Osteocyte (in vitro differentiated cells): ENCODE data around the gene NOP14. TPM values are rescaled to one million over a fixed set of nuclear protein-coding genes. Genes with fewer than 3 reads are reported as not detected.
A peak's percentile ranks its signal among the peaks of the same experiment; 100 is the strongest.

Experiments used
- DNase-seq: peaks from one replicate; pipeline ENCODE4 v3.0.0; 2021; ENCODE audit warnings: mixed read lengths; ENCODE audit not compliant: unreplicated experiment; ENCODE audit errors: extremely low spot score
- H3K27ac Mint-ChIP-seq: one replicate; pipeline ENCODE4 v1.8.0; 2021; ENCODE audit warnings: mild to moderate bottlenecking, mixed read lengths; ENCODE audit not compliant: unreplicated experiment
- H3K27me3 Mint-ChIP-seq: one replicate; pipeline ENCODE4 v1.8.0; 2021; ENCODE audit warnings: mixed read lengths; ENCODE audit not compliant: unreplicated experiment
- H3K36me3 Mint-ChIP-seq: one replicate; pipeline ENCODE4 v1.8.0; 2021; ENCODE audit warnings: mixed read lengths; ENCODE audit not compliant: unreplicated experiment
- H3K4me1 Mint-ChIP-seq: one replicate; pipeline ENCODE4 v1.8.0; 2021; ENCODE audit warnings: mixed read lengths; ENCODE audit not compliant: unreplicated experiment
- H3K4me3 Mint-ChIP-seq: one replicate; pipeline ENCODE4 v1.8.0; 2021; ENCODE audit warnings: mild to moderate bottlenecking, moderate library complexity, mixed read lengths; ENCODE audit not compliant: unreplicated experiment
- H3K9me3 Mint-ChIP-seq: one replicate; pipeline ENCODE4 v1.8.0; 2021; ENCODE audit warnings: mixed read lengths; ENCODE audit not compliant: unreplicated experiment
- total RNA-seq: library from RNA; stranded (reverse); gene quantifications from 2 replicates; pipeline ENCODE4 v1.2.1, GENCODE V29; 2021
- TF ChIP-seq, protein P1 (sequence below): fragments of 200-600 bp; sonication (generic); IDR thresholded peaks from 2 replicates; pipeline ENCODE4 v1.5.0; 2021; ENCODE audit warnings: antibody characterized with exemption, mild to moderate bottlenecking, moderate library complexity

The NOP14 gene
- total RNA-seq, 1 donor from 2014 or later = 29.6 TPM

DNA sequence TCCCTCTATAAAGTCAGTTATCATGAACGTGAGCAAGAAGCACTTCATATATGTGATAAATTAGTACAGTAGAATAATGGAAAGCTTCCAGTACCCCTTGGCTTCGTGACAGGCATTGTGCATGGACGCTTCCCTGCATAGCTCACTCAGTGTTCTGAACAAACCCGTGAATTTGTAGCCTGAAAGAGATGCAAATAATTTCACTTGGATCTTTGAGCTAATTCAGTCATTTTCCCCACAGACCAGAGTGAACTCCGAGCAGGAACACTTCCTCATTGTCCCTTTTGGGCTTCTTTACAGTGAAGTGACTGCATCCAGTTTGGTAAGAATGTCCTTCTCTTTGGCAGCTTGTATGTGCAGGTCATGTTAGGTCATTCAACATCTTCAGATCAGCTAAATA lies 69.4 kb downstream of the NOP14 start:
- no peaks in the 10 kb centered on the region for H3K27me3 Mint-ChIP-seq
- H3K27ac Mint-ChIP-seq = no peak overlapping the region
- no peaks in the 10 kb centered on the region for H3K9me3 Mint-ChIP-seq
- H3K4me3 Mint-ChIP-seq = no peak overlapping the region
- peaks cover 5% of the 10 kb centered on the region for H3K4me1 Mint-ChIP-seq
- no peak for DNase-seq
- TF ChIP-seq, protein P1, sequence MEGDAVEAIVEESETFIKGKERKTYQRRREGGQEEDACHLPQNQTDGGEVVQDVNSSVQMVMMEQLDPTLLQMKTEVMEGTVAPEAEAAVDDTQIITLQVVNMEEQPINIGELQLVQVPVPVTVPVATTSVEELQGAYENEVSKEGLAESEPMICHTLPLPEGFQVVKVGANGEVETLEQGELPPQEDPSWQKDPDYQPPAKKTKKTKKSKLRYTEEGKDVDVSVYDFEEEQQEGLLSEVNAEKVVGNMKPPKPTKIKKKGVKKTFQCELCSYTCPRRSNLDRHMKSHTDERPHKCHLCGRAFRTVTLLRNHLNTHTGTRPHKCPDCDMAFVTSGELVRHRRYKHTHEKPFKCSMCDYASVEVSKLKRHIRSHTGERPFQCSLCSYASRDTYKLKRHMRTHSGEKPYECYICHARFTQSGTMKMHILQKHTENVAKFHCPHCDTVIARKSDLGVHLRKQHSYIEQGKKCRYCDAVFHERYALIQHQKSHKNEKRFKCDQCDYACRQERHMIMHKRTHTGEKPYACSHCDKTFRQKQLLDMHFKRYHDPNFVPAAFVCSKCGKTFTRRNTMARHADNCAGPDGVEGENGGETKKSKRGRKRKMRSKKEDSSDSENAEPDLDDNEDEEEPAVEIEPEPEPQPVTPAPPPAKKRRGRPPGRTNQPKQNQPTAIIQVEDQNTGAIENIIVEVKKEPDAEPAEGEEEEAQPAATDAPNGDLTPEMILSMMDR = no peak
- peaks cover 30% of the 10 kb centered on the region for H3K36me3 Mint-ChIP-seq

DNA sequence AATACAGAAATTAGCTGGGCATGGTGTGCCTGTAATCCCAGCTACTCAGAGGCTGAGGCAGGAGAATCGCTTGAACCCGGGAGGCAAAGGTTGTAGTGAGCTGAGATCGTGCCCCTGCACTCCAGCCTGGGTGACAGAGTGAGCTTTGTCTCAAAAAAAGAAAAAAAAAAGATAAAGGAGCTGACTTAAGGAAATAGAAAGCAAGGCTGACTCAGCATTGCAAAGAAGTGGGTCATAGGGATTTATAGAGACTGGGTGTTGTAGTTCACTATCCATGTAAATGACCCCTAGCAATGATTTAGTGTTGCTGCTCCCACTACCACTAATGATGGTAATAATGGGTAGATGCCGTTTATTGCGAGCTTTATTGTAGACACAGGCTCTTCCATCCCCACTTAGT lies 71.9 kb downstream of the NOP14 start:
- Mint-ChIP-seq H3K4me3 (no peak overlapping the region), H3K4me1 (peaks cover 2% of the 10 kb centered on the region), H3K27ac (peak overlapping the region; percentile 38), H3K9me3 (no peaks in the 10 kb centered on the region), H3K27me3 (no peaks in the 10 kb centered on the region), H3K36me3 (peaks cover 25% of the 10 kb centered on the region)
- TF ChIP-seq, protein P1 = no peak
- DNase-seq = no peak

DNA sequence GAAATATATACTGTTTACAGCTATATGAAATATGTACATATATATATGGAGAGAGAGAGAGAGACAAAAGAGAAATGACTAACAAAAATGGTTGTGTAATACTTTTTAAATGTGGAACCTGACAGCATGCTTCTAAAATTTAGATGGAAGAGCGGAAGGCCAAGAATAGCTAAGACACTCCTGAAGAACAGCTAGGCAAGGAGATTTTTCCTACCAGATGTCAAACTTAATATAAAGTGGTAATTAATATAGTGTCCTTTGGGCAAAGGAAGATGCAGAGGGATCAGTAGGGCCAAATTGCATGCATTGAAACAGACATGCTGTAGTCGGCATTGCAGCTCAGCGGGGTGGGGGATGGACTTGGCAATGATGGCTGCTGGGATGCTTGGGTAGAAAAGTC lies 74.3 kb downstream of the NOP14 start:
- H3K27me3 Mint-ChIP-seq = no peaks in the 10 kb centered on the region
- H3K4me3 Mint-ChIP-seq = no peak overlapping the region
- TF ChIP-seq, protein P1 = no peak
- peak overlapping the region; percentile 16 for H3K27ac Mint-ChIP-seq
- peaks cover 29% of the 10 kb centered on the region for H3K36me3 Mint-ChIP-seq
- no peaks in the 10 kb centered on the region for H3K4me1 Mint-ChIP-seq
- no peak for DNase-seq
- no peaks in the 10 kb centered on the region for H3K9me3 Mint-ChIP-seq

Other genes starting within 250 kb of the NOP14 start
- 32.7 and 34.0 TPM in 2 replicates for gene TNIP2, start 207.1 kb downstream of the NOP14 start, total RNA-seq
- 105 and 110 TPM in 2 replicates for gene SH3BP2, start 170.3 kb downstream of the NOP14 start, total RNA-seq
- 273 and 274 TPM in 2 replicates for gene ADD1, start 119.6 kb downstream of the NOP14 start, total RNA-seq
- gene GRK4, start 165 bp upstream of the NOP14 start, total RNA-seq = 10.5 and 11.7 TPM in 2 replicates
- not detected in 2 replicates for gene HTT-AS, start 111.1 kb upstream of the NOP14 start, total RNA-seq
- gene HTT, start 111.3 kb upstream of the NOP14 start, total RNA-seq = 44.9 and 51.3 TPM in 2 replicates